Activated CD8-positive, alpha-beta memory T cell treated with anti-CD3 and anti-CD28 coated beads, Interleukin-2, amount 50 U/mL, for 1 hour (primary cell): ENCODE results near the gene TOMM40L.
A peak's percentile ranks its signal among the peaks of the same experiment; 100 is the strongest.
"Not testable (repeated sequence)": the region's sequence is repeated elsewhere in the genome, so short reads cannot be mapped to it uniquely, and the experiment has no call there.

Experiments used
- DNase-seq: peaks from one replicate; pipeline ENCODE4 v3.0.0-alpha.2; 2020; ENCODE audit errors: extremely low read depth

TOMM40L gene

DNA sequence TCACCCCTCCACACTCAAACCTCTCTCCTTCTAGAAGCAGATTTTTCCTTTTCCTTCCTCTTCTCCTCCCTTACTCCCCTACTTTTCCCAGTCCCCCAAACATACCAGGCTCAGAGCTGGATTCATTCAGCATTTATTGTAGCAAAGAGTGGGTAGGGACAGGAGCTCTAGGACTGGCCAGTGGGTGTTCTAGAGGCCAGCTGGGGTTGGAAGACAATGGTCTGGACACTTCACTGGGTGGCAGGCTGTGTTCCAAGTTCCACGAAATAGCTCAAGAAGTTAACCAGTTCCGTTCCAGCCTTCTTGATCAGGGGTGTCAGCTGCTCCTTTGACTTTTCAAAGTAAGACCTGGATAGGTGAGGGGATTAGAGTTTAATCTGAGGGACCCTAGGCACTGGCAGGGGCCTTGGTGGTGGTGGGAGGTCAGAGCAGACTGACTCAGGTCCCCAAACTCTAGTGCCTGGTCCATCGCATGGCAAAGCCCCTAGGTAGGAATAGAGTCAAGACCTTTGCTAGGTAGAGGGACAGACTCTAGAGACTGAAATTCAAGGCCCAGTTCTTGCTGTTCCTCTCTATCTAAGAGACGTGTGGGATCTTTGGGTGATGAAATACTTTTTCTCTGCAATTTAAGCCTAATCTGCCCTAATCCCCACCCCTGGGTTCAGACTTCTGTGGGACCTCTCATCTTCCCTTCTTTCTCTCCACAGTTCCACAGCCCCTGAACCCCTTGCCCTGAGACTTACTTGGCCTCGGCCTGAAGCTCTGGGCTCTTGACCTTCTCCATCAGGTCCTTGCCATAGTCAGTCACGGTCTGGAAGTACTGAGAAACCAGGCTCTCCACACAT lies 3.5 kb upstream of the TOMM40L start:
- DNase-seq, result no peak

- DNase-seq, result no peak
Measured at GRCh38 chr1:161223805-161224694, 1.8 kb upstream of the TOMM40L start.

DNA sequence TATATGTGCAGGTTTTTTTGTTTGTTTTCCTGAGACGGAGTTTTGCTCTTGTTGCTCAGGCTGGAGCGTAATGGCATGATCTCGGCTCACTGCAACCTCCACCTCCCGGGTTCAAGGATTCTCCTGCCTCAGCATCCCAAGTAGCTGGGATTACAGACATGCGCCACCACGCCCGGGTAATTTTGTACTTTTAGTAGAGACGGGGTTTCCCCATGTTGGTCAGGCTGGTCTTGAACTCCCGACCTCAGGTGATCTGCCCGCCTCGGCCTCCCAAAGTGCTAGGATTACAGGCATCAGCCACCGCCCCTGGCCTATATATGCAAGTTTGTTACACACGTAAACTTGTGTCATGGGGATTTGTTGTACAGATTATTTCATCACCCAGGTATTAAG lies 1.2 kb upstream of the TOMM40L start:
- not testable (repeated sequence) for DNase-seq

DNA sequence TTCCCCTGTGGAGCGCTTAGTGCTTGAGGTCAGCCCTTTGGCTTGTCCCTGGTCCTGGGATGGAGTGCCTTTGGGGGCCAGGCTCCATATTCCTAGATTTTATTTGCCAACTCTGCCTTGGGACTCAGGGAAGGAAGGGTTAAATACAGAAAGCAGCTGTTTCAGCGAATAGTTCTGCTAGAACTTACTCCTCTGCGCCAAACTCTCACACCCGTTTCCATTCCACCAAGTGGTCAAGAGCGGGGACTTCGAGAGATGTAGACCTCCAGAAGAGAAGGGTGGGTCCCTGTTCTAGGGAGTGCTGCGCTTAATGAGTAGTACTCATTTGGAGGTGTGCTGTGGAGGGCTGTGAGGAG lies 704 bp upstream of the TOMM40L start:
- DNase-seq, result no peak

- DNase-seq, result no peak
Measured at GRCh38 chr1:161226320-161226711, 456 bp downstream of the TOMM40L start.

- no peak for DNase-seq
Measured at GRCh38 chr1:161226759-161227158, 899 bp downstream of the TOMM40L start.

- peak; percentile 85 for DNase-seq
Measured at GRCh38 chr1:161227196-161227871, 1.5 kb downstream of the TOMM40L start.

- DNase-seq, result no peak
Measured at GRCh38 chr1:161228032-161228431, 2.2 kb downstream of the TOMM40L start.

- no peak for DNase-seq
Measured at GRCh38 chr1:161229896-161230295, 4.0 kb downstream of the TOMM40L start.

DNA sequence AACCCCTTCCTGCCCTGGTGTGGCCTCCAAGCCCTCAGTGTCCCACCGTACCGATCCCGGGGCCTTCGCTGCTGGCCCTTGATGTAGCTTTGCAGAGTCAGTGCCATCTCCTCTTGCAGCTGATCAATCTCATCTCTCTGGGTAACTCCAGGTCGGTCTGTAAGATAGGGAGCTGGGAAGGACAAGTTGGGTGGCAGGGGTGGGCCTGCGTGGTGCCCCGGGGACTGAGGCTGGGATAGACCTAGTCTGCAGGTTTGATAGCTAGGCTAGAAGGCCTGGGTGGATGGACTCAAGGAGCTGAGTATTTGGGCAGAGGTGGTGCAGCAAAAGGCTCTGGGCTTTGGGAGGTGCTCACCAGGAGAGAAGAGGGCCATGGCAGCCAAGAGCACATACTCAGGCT lies 4.9 kb downstream of the TOMM40L start:
- no peak for DNase-seq

- DNase-seq, result no peak
Measured at GRCh38 chr1:161233102-161233501, 7.2 kb downstream of the TOMM40L start.

DNA sequence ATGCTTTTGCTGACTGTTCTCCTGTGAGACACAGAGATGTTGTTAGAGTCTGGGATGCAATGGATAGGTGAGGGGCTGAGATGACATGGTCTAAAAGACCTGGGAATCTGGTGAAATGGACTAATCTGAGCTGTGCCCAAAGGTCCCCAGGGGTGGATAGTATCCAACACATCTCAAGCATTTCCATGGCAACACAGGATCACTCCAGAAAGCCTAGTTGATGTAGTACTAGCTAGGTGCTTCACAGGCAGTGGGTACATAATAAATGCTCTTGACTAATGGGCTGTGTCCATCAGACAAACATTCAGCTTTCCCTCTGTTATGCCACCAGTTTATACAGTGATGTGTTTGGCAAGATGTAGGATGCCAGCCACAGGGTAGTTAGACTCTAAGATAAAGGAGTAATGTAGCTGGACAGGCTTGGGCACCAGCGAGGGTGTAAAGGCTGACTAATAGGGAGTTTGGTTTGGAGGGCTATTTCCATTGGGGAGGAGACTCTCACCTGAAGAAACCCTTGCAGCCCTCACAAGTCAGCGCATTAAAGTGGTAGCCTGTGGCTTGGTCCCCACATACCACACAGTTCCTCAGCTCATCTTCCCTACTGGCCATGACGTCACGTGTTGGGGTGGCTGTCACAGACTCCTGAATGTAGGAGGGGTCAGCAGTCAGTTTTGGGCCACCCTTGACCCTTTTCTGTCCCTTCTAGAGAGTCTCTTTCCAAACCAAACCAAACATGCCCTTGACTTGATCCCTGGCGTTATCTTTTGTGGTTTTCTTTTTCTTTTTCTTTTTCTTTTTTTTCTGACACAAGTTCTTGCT lies 10.3 kb downstream of the TOMM40L start:
- no peak for DNase-seq

GRCh38 chr1:161238039-161238473 lies 12.2 kb downstream of the TOMM40L start, which contains the start of gene NR1I3:
Gene NR1I3, minus strand, starts transcription at chr1:161238203. Its CDS starts 1,638 bp downstream, at chr1:161236565.
- no peak for DNase-seq

GRCh38 chr1:161241682-161242081 lies 15.8 kb downstream of the TOMM40L start:
- DNase-seq, result no peak

- no peak for DNase-seq
Measured at GRCh38 chr1:161242313-161242712, 16.5 kb downstream of the TOMM40L start.

- DNase-seq, result no peak
Measured at GRCh38 chr1:161244888-161245287, 19.0 kb downstream of the TOMM40L start.

GRCh38 chr1:161250100-161250499 lies 24.2 kb downstream of the TOMM40L start:
- DNase-seq, result not testable (repeated sequence)

GRCh38 chr1:161250829-161251228 lies 25.0 kb downstream of the TOMM40L start:
- no peak for DNase-seq

DNA sequence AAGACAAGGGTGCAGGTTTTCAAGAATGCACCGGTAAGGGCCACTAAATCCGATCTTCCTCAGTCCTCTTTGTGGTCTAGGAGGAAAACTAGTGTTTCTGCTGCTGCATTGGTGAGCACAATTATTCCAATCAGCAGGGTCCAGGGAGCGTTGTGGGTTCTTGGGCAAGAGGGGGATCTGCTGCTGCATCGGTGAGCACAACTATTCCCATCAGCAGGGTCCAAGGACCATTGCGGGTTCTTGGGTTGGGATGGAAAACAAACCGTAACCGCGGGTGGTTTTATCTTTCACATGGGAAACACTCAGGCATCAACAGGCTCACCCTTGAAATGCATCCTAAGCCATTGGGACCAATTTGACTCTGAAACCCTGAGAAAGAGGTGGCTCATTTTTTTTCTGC lies 25.7 kb downstream of the TOMM40L start:
- DNase-seq, result no peak

DNA sequence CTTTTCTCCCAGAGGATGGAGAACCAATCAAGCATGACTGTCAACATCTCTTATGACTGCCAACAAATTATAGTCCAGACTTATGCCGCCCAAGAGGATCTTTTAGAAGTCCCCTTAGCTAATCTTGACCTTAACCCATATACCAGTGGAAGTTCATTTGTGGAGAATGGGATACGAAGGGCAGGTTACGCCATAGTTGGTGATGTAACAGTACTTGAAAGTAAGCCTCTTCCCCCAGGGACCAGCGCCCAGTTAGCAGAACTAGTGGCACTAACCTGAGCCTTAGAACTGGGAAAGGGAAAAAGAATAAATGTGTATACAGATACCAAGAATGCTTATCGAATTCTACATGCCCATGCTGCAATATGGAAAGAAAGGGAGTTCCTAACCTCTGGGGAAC lies 29.4 kb downstream of the TOMM40L start:
- not testable (repeated sequence) for DNase-seq

GRCh38 chr1:161255955-161256520 lies 30.2 kb downstream of the TOMM40L start:
- not testable (repeated sequence) for DNase-seq
